ENCODE measurements around the gene MAGEA9.
"Not testable (repeated sequence)": the region's sequence is repeated elsewhere in the genome, so short reads cannot be mapped to it uniquely, and the experiment has no call there.

The MAGEA9 gene

GRCh38 chrX:149818652-149819051 lies 36.9 kb downstream of the MAGEA9 start:
- DNase-seq: no peak

GRCh38 chrX:149819371-149819770 lies 37.6 kb downstream of the MAGEA9 start:
- DNase-seq: no peak

- no peak for DNase-seq
These were observed 43.7 kb downstream of the MAGEA9 start for GRCh38 chrX:149825424-149825823.

GRCh38 chrX:149827254-149827653 lies 45.5 kb downstream of the MAGEA9 start:
- DNase-seq: peak; percentile 32

GRCh38 chrX:149829751-149830191 lies 48.0 kb downstream of the MAGEA9 start:
- DNase-seq: no peak

- no peak for DNase-seq
These were observed 48.6 kb downstream of the MAGEA9 start for GRCh38 chrX:149830192-149830873.

- DNase-seq: no peak
These were observed 49.7 kb downstream of the MAGEA9 start for GRCh38 chrX:149831473-149831872.

- DNase-seq: not testable (repeated sequence)
These were observed 55.0 kb downstream of the MAGEA9 start for GRCh38 chrX:149836728-149837127.

- no peak for DNase-seq
These were observed 55.4 kb downstream of the MAGEA9 start for GRCh38 chrX:149837167-149837566.
